Tongue (tissue), 2 donors: ENCODE data around the gene POFUT1. TPM values are rescaled to one million over a fixed set of nuclear protein-coding genes. Genes with fewer than 3 reads are reported as not detected.
"Not testable (repeated sequence)": the region's sequence is repeated elsewhere in the genome, so short reads cannot be mapped to it uniquely, and the experiment has no call there.

Experiments
- DNase-seq: peaks from one replicate; pipeline ENCODE4 v3.0.0-alpha.2; 2015
- total RNA-seq: library from RNA; depleted of rRNA; stranded (reverse); fragments of >200 nt; gene quantifications from one replicate; pipeline ENCODE4 v1.2.3, GENCODE V29; 2014

POFUT1 gene
- total RNA-seq, 1 donor from 2014 or later = 33.5 TPM

DNA sequence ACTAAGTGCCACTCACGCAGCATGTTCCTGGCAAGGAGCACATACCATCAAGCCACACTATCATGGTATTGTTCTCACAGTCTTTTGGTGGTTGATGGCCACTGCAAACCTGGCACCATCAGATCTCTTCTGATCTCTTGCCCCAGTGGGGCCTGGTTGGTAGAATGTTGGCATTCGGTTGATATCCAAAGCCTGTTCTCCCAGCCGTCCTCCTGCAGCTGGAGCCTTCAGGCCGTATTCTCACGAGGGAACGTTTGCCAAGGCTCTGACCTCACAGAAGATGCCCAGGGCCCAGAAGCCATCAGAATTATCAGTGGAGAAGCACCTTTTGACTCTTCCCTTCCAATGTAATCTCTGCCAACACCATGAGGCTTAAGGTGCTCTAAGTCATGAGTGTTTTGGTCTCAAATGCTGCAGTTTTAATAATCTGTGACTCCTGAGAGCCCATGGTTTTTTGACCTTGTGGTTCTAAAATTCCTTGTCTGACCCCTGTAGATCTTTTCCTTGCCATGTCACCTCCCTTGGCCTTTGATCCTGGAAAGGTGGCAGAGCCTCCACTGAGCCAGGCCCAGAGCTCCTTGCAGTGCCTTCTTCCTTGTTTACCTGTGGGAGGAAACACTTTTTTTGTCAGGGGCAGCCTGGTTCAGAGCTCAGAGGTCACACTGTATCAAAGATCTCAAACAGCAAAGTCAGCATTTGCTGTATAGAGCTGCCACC is 27.8 kb downstream of the POFUT1 start:
- DNase-seq = no peak

DNA sequence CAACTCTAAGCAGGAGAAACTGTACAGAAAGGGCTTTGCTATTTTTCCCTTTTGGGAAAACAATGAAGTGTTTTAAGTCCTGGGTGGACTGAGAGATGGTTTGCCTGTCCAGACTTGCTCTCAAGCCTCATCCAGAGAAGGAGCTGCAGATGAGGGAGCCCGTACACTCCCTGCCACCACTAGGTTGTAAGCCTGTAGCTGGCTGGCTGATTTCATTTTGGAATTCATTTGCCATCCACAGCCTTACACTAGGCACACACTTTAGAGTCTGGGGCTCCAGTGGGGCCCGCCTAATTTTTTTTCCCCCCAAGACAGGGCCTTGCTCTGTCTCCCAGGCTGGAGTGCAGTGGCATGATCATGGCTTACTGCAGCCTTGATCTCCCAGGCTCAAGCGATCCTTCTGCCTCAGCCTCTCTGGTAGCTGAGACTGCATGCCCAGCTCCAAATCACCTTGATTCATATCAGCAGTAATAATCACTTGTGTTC is 28.4 kb downstream of the POFUT1 start:
- no peak for DNase-seq

DNA sequence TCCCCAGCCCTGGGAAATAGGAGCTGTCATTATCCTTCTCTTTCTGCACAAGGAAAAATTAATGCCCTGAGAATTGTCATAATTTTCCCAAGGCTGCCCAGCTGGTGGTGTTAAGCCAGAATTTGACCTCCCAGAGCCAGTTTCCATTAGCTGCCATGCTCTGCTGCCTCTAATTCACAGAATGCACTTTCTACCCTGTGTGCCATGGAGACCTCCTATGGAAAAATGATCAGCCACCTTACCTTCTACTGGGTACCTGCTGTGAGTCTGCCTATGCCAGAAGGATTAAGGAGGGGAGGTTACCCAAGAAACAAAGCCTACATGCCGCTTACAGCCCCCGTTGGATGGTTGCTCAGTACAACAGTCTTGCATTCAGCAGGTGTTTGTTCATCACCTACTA is 29.1 kb downstream of the POFUT1 start:
- no peak for DNase-seq

DNA sequence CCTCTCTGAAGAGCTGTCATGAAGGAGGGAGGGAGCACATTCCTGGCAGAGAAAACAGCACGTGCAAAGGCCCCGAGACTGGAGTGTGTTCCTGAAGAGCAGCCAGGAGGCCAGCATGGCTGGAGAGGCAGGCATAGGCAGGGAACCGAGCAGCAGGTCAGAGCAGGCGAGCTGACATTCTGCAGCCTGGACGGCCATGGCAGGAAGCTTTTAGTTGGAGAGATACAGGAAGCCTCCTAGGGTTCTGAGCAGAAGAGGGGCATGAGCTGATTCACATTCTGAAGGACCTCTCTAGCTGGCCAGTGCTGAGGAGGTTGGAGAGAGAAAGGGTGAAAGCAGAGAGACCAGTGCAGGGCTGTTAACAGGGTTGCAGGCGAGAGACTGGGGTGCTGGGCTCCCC is 29.7 kb downstream of the POFUT1 start:
- no peak for DNase-seq

DNA sequence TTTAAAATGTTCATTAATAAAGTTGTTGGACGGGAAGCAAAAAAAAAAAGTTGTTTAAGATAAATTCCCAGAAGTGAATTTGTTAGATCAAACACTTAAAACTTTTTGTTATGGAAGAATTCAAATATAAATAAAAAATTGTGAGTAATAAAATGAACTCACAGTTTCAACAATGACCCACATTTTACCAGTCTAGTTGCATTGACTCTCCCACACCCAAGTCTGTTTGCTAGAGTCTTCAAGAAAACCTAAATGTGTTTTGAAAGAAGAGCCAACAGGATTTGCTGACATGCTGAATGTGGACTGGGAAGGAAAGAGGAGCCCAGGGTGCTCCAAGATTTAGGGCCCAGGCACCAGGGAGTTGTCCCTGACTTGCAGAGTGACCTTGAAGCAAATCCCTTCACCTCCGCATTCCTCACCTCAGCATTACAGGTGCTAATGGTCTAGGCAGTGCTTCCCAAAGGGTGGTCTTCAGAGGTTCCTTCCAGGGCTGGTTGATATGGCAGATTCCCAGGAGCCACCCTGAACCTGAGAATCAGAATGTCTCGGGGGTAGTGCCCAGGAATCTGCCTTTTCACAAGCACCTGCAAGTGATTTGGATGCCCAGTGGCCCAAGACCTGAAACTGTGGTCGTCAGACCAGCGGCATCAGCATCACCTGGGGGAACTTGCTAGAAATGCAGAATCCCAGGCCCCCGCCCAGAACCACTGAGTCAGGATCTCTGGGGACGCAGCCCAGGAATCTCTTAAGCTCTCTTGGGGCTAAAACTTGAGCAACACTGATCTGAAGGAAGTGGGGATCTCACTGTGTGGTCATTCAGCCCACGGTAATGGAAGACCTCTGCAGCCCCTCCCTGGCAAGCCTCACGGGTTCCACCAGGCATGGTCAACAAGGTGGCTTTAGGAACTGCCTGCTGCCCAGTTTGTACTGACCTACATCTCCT is 31.1 kb downstream of the POFUT1 start:
- DNase-seq = peak; percentile 13

DNA sequence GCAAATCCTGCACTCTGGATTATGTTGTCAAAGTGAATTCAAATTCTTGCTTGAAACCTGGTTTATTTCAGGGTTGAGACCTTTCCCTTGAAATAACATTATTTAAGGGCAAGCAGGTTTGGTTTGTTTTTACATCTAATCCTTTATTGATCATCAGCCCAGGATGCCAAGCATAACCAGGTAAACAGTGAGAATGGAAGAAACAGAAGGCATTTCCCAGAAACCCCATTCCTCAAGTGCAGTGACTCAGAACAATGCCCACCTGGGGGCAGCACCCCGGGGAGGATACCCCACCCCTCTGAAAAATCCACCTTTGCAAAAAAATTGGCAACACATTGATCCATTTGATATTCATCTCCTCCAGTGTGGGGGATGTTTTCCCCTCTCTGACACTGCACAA is 32.5 kb downstream of the POFUT1 start:
- DNase-seq = peak; percentile 11

DNA sequence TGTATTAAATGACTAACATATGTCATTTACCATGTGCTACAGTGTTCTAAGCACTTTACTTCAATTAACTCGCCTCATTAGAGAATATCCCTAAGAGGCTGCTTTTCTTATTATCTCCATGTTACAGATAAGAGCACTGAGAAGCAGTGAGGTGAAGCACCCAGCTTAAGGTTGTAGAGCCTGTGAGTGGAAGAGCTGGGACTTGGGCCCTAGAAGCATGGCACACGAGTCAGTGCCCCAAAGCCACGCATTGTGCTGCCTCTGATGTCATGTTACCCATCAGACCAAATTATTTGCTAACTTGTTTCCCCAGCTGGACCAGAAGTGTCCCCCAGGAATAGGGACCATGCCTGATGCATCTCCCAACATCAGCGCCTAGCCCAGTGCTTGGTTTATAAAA is 34.1 kb downstream of the POFUT1 start:
- DNase-seq = no peak

DNA sequence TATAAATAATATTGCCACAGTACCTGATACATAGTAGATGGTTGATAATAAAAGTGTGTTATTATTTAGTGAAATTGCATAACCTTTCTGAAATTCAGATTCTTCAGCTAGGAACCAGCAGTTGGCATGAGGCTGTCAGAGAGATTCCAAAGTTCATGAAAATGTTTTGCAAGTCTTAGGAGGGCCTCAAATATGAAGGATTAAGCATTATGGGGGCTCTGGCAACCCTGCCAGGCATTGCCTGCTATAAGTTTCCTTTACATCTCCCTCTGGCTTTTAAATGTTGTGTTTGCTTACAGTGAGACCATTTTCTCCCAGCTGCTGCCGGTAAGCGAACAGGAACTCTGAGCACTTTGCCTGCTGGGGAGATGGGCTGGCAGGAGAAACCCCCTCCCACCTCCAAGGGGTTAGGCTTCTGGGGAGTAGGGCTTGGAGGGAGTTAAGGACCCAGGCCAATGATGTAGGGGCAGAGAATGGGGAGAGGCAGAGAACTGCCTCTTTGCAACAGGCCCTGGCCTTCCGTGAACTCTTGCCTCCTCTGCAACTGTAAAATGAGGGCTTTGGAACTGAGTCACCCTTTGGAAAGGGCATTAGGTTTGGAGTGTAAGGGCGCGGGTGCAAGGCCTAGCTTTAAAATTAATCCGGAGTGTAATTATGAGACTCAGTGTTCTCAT is 36.6 kb downstream of the POFUT1 start:
- no peak for DNase-seq

DNA sequence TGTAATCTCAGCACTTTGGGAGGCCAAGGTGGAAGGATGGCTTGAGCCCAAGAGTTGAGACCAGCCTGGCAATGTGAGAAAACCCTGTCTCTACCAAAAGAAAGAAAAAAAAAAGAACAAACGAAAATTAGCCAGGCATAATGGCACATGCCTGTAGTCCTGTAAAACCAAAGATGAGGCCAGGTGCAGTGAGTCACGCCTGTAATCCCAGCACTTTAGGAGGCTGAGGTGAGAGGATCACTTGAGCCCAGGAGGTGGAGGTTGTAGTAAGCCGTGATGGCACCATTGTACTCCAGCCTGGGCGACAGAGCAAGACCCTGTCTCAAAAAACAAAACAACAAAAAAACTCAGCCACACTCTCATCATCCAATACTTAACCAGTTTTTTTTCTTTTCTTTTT is 37.3 kb downstream of the POFUT1 start:
- no peak for DNase-seq

DNA sequence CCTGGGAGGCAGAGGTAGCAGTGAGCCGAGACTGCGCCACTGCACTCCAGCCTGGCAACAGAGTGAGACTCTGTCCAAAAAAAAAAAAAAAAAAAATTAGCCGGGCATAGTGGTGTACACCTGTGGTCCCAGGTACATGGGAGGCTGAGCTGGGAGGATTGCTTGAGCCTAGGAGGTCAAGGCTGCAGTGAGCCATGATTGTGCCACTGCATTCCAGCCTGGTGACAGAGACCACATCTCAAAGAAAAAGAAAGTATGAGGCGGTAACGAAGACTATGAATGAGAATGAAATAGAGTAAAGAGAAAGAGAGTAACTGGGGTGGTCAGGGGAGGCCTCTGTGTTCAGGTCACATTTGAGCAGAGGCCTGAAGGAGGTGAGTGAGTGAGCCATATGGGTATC is 38.5 kb downstream of the POFUT1 start:
- DNase-seq = not testable (repeated sequence)

DNA sequence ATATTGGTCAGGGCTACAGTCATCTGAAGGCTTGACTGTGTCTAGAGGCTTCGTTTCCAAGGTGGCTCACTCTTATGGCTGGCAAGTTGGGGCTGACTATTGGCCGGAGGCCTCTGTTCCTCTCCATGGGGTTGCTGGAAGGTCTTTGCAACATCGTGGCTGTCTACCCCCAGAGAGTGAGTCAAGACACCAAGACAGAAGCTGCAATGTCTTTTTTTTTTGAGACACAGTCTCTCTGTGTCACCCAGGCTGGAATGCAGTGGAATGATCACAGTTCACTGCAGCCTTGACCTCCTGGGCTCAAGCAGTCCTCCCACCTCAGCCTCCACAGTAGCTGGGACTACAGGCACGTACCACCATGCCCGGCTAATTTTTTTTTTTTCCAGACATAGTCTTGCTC is 40.4 kb downstream of the POFUT1 start:
- no peak for DNase-seq

DNA sequence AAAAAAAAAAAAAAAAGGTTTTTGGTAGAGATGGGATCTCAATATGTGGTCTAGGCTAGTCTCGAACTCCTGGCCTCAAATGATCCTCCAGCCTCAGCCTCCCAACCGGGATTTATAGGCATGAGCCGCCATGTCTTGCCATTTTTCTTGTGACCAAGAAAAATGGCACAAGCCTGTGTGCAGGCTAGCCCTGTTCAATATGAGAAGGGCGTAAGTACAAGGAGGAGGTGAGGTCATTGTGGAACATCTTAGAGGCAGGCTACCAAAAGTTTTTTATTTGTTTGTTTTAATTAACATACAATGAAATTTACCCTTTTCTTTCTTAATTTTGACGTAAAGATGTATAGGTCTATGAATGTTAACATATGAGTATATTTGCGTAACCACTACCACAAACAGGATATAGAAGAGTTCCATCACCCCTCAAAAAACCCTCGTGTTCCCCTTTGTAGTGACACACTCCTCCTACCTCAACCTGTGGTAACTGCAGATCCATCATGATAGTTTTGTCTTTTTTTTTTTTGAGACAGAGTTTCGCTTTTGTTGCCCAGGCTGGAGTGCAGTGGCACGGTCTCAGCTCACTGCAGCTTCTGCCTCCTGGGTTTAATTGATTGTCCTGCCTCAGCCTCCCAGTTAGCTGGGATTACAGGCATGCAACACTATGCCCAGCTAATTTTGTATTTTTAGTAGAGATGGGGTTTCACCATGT is 41.5 kb downstream of the POFUT1 start:
- DNase-seq = no peak

DNA sequence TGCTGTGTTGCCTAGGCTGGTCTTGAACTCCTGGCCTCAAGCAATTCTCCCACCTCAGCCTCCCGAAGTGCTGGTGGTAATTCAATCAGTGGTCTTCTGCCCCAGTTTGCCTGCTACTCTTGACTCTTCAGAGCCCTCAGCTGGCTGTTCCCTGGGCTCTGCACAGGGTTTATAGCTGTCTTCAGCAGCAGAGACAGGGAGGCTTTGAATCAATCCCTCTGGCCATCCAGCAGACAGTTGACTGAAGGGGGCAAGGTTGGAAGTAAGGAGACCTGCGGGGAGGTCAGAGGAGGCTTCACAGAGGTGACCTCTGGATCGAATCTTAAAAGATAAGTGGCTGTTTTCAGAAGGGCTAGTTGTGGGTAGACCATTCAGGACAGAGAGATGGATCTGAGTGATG is 43.8 kb downstream of the POFUT1 start:
- DNase-seq = no peak

DNA sequence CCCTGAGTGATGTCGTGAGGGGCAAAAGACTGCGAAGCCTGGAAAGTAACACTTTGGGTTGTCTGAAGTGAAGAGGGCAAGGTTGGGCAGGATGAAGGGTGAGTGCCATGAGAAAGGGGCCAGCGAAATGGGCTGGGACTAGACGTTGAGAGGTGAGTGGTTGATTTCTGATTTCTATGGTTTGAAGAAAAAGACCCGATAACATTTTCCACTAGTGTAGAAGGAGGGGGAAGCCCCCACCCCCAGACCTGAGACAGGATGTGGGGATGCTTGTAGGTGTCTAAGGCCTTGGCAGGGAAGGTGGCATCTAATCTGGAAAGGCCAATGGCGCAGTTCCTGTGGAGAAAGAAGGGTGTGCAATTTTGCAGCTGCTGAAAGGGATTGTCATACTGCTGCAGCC is 44.5 kb downstream of the POFUT1 start:
- no peak for DNase-seq

DNA sequence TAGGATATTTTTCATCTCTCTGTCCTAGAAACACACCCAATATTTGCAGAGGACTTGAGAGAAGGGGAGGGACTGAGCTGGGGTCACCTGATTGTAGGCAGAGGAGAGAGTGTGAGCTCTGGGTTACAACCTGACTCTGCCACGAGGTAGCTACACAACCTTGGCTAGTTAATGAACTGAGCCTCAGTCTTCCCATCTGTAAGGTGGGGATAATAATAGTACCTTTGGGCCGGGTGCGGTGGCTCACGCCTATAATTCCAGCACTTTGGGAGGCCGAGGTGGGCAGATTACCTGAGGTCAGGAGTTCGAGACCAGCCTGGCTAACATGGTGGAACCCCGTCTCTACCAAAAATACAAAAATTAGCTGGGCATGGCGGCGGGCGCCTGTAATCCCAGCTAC is 53.3 kb downstream of the POFUT1 start:
- DNase-seq = not testable (repeated sequence)

DNA sequence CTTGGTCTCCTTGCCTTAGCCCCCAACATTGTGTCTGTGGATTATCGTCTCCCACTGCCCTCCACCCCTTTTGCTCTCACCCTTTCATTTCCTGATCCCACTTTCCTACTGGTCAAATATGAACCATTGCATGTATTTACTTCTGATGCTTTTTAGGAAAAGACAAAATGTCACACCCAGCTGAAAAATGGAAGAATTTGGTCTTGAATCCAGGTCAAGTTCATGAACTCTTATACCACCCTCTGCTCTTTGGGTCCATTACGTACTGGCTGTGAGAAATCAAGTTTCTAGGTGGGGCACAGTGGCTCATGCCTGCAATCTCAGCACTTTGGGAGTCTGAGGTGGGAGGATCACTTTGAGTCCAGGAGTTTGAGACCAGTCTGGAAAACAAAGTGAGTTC is 54.0 kb downstream of the POFUT1 start:
- no peak for DNase-seq

DNA sequence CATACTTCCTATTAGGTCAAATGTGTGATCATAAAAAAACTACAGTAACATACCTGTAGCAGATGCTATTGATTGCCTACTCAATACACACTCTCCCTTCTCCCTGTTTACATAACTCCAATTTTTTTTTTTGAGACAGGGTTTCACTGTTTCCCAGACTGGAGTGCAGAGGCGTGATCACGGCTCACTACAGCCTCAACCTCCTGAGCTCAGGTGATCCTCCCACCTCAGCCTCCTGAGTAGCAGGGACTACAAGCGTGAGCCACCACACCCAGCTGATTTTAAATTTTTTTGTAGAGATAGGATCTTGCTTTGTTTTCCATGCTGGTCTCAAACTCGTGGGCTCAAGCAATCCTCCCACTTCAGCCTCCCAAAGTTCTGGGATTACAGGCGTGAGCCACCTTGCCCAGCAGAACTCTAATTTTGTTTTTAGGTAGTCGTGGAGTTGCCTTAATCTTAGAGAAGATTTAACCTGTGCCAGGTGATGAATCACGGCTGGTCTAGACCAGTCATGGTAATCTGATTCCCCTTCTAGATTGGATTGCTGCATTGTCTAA is 55.8 kb downstream of the POFUT1 start:
- no peak for DNase-seq

DNA sequence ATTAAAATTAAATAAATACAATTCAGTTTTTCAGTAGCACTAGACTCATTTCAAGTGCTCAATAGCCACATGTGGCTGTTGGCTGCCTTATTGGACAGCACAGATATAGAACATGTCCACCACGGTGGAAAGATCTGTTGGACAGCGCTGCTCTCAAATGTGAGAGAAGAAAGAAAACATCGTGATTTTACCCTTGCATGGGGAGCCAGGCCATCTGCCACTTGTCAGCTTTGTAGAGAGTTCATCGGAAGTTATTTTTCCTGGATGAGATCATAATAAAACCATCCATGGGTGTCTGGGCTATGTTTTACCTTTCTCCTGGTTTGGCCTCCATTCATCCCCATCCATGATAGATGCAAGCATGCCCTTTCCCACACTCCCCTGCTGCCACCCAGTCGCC is 63.9 kb downstream of the POFUT1 start:
- no peak for DNase-seq

DNA sequence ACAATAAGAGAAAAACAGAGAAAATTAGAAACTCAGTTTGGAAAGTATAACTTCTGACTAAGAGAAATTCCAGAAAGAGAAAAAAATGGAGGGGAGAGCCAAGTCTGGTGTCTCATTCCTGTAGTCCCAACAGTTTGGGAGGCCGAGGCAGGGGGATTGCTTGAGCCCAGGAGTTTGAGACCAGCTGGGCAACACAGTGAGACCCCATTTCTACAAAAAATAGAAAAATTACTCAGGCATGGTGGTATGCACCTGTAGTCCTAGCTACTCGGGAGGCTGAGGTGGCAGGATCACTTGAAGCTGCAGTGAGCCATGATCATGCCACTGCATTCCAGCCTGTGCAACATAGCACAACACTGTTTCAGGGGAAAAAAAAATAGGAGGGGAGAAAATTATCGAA is 66.7 kb downstream of the POFUT1 start:
- DNase-seq = no peak

DNA sequence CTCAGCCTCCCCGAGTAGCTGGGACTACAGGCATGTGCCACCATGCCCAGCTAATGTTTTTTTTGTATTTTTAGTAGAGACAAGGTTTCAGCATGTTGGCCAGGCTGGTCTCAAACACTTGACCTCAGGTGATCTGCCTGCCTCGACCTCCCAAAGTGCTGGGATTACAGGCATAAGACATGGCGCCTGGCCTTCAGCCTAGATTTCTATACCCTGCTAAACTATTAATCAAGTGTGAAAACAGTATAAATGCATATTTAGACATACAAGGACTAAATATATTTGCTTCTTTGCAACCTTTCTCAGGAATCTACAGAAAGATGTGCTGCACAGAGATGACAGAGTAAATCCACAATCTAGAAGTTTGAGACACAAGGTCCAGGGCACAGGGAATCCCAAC is 67.5 kb downstream of the POFUT1 start:
- not testable (repeated sequence) for DNase-seq

DNA sequence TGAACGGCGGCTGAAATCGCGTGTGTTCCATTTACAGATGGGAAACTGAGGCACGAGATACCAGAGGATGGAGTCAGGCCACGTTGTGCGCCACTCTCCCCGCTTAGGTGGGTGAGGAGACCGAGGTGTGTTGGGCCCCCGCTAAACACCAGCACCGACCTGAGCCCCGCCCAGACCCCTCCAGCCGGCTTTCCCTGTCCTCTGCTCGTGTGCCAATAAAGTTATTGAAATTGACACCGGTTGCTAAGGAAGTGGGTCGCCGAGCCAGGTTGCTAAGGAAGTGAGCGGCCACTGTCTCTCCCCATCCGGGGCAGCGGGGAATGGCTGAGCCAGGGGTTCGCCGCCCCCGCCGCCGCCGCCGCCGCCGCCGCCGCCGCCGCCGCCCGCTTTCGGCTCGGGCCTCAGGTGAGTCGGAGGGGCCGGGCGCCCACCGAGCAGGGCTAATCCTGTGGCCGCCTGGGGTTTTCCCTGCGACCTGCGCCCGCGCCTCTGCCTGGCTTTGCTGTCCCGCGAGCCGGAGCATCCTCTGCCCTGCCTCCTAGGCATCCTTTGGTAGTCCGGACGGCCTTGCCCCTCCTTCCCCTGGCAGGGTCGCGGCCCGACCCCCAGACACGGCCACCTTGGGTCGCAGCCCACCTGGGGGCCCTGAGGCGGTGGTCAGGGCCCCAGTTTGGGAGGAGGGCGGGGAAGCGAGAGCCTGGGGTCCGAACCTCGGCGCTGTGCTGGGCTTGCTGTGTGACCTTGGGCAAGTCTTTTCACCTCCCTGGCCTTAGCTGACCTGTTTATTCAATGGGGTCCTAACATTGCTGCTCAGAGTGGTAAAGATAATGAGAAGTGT is 69.9 kb downstream of the POFUT1 start, which contains the start of gene KIF3B:
KIF3B (plus strand) TSS at position 291 of the 838 bp plus-strand sequence. CDS start 32,127 bp downstream, outside the sequence.
- DNase-seq = peak; percentile 93
